T-helper 2 cell treated with Interferon-gamma antibody and Interleukin-4, amounts not matched to agents 100 ng/mL and 5 ng/mL, for 36 hours (primary cell): ENCODE results near the gene AQP7. TPM values are rescaled to one million over a fixed set of nuclear protein-coding genes. Genes with fewer than 3 reads are reported as not detected.
"Not testable (repeated sequence)": the region's sequence is repeated elsewhere in the genome, so short reads cannot be mapped to it uniquely, and the experiment has no call there.

ENCODE experiments used
- intact Hi-C: fragments of 100-400 bp; cut with micrococcal nuclease; formaldehyde crosslinking; loops from one replicate; pipeline ENCODE4 v1.15.1; 2023
- total RNA-seq: library from RNA; stranded (reverse); gene quantifications from 2 replicates; pipeline ENCODE4 v1.2.3, GENCODE V29; 2022

Gene AQP7
- total RNA-seq, 1 donor from 2014 or later, result 0.48 TPM

GRCh38 chr9:33401809-33402208 is 559 bp downstream of the AQP7 start:
- intact Hi-C loops, result loop anchor here (5.0 kb wide), 1 partner anchor 45 kb away; the partner anchor contains the start of gene AQP3

- intact Hi-C loops, result not testable (repeated sequence)
These were observed 3.3 kb downstream of the AQP7 start for GRCh38 chr9:33399047-33399446.

GRCh38 chr9:33397801-33398200 is 4.6 kb downstream of the AQP7 start:
- intact Hi-C loops, result not testable (repeated sequence)

- intact Hi-C loops, result not testable (repeated sequence)
These were observed 7.0 kb downstream of the AQP7 start for GRCh38 chr9:33395159-33395879.

GRCh38 chr9:33393986-33394385 is 8.4 kb downstream of the AQP7 start:
- intact Hi-C loops, result not testable (repeated sequence)

- intact Hi-C loops, result no loop called here
These were observed 8.8 kb downstream of the AQP7 start for GRCh38 chr9:33393581-33393980.

DNA sequence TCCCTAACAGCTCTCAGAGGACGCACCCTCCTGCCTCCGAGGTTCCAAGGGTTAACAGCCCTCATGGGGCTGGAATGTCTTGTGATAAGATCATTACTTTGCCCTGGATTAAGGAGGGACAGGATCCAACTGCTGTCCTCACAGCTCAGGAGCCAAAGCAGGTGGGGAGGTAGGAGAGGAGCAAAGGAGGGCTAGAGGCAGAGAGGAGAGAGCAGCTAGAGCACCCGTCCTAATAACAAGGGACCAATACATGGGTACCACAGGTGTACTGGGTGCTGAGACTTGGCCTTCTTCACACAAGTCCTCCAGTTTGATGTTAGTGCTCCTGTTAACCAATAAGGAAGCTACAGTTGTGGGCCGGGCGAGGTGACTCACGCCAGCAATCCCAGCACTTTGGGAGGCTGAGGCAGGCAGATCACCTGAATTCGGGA is 9.8 kb downstream of the AQP7 start:
- intact Hi-C loops, result not testable (repeated sequence)

GRCh38 chr9:33391111-33391771 is 11.1 kb downstream of the AQP7 start:
- intact Hi-C loops, result not testable (repeated sequence)

DNA sequence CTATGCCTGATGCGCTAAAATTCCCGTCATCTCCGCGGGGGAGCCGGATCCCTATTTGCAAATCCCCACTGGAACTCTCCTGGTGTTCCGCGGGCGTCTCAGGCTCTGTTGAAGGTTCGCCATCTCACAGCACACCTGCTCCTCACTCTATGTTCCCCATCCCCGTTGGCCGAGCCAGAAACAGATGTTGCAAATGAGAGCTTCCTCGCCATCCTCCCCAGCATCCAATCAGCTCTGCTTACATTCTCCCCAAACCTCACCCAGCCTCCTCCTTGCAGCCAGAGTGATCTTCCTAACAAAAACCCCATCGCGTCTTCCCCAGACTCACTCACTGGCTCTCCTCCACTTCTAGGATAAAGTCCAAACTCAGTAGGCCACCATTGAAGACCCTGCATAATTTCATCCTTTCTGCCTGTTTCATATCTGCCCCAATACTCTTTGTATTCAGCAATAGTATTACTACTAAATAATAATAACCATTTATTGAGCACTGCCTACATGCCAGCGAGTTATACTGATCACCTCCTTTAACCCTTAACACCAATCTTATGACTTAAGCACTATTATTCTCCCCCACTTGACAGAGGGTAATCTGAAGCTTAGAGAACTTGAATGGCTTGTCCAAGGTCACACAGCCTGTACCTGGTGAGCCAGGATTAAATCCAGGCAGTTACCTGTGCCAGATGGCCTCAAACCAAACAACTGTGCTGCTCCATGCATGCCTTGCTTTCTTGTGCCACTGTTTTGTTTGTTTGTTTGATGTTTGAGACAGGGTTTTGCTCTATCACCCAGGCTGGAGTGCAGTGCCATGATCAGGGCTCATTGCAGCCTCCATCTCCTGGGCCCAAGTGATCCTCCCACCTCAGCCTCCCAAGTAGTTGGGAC is 14.0 kb downstream of the AQP7 start:
- intact Hi-C loops, result no loop called here

DNA sequence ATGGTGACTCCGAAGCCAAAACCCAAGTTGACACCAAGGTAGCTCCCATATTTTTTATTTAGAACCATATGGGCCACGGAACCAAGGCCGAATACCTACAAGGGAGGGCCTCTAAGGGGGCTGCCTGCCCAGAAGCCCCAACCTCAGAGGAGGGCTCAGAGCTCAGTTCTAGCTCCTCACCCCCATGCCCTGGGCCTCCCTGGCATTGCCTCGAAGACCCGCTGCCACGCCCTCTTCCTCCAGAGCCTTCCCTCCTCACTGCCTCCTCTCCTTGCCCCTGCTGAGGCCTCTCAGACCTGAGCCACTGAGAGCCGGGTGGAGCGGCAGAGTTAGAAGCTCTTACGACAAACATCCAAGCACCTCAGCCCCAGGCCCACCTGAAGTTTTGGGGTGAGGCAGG is 15.4 kb downstream of the AQP7 start:
- intact Hi-C loops, result not testable (repeated sequence)

GRCh38 chr9:33386641-33386996 is 15.7 kb downstream of the AQP7 start:
- intact Hi-C loops, result not testable (repeated sequence)

- intact Hi-C loops, result not testable (repeated sequence)
These were observed 16.3 kb downstream of the AQP7 start for GRCh38 chr9:33385979-33386640.

DNA sequence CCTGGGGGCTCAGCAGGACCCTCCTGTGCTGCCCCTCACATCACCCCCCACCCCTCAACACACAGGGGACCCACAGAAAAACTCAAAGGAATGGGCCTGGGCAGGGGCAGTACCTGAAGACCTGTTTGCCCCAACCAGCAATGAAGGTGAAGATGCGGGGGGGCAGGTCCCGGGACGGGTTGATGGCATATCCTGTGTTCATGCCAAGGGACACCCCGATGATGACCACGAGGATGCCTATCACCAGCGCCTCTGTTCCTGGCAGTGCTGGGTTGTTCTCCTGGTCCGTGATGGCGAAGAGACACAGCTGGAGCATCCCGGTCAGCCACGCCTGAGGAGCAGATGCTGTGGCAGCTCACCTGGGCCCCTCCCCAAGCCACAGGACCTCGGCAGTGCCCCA is 16.8 kb downstream of the AQP7 start:
- intact Hi-C loops, result not testable (repeated sequence)

DNA sequence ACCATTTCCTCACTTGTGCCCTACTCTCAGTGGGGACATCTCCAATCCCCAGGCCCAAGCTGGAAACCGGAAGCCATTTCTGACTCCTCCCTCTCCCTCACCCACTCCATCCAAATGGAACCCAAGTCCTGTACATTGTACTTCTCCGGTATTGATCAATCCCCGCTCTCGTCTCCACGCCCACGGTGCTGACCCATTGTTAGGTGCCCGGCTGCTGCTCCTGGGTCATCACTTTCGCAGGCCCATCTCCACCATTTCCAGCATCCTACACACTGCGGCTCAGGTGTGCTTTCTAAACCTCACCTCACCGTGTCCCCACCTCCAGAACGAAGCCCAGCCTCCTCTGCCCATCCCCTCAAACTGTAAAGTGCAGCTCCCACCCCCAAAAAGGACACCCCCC is 19.0 kb downstream of the AQP7 start:
- intact Hi-C loops, result not testable (repeated sequence)

DNA sequence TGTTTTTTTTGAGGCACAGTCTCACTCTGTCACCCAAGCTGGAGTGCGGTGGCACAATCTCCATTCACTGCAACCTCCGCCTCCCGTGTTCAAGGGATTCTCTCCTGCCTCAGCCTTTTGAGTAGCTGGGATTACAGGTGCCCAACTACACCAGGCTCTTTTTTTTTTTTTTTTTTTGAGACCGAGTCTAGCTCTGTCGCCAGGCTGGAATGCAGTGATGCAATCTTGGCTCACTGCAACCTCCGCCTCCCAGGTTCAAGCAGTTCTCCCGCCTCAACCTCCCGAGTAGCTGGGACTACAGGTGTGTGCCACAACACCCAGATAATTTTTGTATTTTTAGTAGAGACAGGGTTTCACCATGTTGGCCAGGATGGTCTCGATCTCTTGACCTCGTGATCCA is 20.0 kb downstream of the AQP7 start:
- intact Hi-C loops, result not testable (repeated sequence)

- intact Hi-C loops, result no loop called here
These were observed 21.1 kb downstream of the AQP7 start for GRCh38 chr9:33381231-33381791.

DNA sequence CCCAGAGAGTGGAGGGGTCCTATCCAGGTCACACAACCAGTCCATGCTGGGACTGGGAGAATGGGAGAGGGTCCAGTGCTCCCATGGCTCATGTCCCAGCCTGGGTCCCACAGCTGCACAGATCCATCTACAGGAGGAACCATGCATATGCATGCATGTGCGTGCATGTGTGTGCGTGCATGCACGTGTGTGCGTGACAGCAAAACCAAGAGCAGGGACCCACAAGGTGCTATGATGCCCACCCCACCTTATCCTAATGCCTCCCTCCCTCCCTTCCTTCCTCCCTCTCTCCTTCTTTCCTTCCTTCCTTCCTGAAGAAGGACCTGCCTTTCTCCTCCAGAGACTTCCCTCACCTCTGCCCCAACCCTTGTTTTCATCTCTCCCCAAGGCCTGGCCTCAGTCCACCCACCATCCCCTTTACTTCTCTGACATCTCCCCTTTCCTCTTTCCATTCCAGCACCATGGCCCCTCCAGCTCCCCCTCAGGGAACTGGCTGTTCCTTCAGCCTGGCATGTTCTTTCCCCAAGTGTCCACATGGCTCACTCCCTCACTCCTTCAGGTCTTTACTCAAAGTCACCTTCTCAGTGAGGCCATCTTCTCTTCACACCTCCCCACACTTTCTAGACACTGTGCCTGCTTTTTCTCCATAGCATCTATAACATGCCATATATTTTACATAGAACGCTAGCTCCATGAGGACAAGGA is 21.8 kb downstream of the AQP7 start:
- intact Hi-C loops, result no loop called here

DNA sequence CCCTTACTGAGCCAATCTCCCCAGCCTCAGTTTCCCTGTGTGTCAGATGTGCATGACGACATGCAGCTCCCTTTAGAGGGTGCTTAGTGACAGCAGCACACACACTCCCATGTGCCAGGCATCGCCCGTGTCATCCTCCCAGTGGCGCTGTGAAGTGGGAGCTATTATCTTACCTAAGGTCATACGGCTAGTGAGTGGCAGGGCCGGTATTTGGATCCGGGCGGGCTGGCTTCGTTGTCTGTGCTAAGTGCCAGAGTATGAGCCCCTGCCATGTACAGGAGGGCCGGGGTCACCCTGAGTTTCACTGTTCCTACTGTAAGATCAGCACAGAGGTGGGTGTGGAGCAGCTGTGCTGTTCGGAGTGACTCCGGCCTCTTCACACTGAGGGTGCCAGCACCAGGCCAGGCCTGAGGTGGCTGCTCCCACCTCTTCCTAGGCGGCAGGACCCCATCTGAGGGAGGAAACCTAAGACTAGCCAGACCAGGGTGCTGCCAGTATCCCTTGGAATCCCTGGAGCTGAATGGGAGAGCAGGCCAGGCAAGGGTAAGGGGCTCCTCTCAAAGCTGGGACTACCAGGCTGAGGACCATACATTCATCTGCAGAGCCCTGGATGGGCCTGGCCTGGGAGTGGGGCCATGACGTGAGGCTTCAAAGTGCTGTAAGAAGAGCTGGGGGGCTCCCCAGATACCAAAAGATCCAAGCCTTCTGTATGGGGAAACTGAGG is 22.5 kb downstream of the AQP7 start:
- intact Hi-C loops, result no loop called here

DNA sequence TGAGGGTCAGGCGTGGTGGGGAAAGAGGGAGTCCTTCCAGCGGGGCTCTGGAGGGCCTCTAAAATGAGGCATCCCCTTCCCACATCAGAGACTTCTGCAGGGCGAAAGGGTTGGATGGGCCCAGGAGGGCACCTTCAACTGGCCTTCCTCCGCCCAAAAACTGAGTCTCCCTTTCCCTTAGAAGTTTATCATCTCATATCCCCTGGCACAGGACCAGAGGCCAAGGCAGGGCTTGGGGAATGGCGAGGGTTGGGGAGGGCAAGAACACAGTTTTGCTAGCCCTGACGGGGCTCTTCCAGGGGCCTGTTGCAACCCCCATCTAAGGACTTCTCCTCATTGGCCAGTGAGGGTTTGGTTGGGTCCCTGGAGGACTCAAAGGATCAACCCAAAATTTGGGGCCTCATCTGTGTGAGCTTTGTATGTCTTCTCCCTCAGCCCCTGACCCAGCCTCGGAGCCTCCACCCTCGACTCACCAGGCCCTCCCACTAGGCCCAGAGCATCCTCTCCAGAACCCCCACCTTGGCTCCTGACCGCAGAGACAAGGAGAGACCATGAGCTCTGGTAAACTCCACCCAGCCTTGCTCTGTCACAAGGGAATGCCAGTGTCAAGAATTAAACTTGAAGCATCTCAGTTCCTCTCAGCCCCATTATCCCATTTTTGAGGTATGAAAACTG is 24.1 kb downstream of the AQP7 start:
- intact Hi-C loops, result no loop called here
